ENCODE measurements around the gene SMAD9. TPM values are rescaled to one million over a fixed set of nuclear protein-coding genes. Genes with fewer than 3 reads are reported as not detected.

SMAD9 gene
- total and polyA plus RNA-seq, 2 of the 4 experiments (the other 2 are of a cell fraction) = 3.2 to 4.8 TPM

DNA sequence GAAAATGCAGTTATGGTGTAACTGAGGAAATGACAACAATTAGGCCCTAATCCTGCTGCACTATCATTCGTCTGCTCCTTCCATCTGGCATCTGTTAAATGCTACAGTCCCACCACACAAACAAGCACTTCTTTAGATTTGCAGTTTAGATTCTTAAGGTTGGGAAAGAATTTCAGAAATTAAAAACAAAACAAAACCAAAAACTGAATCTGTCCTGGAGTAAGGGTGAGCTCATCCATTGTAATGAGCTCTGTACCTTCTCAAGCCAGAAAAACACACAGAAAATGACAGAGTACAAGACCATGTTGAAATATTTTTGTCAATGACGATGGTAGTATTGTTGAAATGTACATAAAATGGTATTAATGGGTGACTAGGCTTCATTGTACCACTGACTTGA is 28.3 kb downstream of the SMAD9 start:
- Histone ChIP-seq H3K4me3 (ENCODE audit: insufficient read depth, low read depth, low read length) (no peak overlapping the region), H2BK15ac (ENCODE audit: low read depth, low read length) (no peak overlapping the region), H4K8ac (ENCODE audit: low read depth in 2 of 2, low read length in 2 of 2) (peak overlapping the region in 1 of 2 experiments; percentile 45; a peak in 1 of 4 replicates), H3K27me3 (ENCODE audit: control insufficient read depth, insufficient read depth, low read length) (no peaks in the 10 kb centered on the region), H3K9me3 (ENCODE audit: control insufficient read depth, insufficient read depth, low read length) (no peaks in the 10 kb centered on the region), H3K9me1 (ENCODE audit: insufficient read depth, low read length) (peaks cover 3% of the 10 kb centered on the region; the same call in 1 of the 2 replicates), H3K56ac (ENCODE audit: extremely low read depth, insufficient read depth, low read length) (no peak overlapping the region), H2AK5ac (ENCODE audit: low read depth, low read length) (no peak overlapping the region), H2BK5ac (ENCODE audit: low read depth, low read length, poor library complexity, severe bottlenecking) (peak overlapping the region; percentile 16), H3K27ac (ENCODE audit: insufficient read depth, low read length) (peak overlapping the region; percentile 42; the same call in 1 of the 2 replicates), H3K18ac (ENCODE audit: low read depth, low read length) (no peak overlapping the region), H3K9ac (ENCODE audit: low read depth, low read length) (no peak overlapping the region), H4K91ac (ENCODE audit: insufficient read depth, low read depth, low read length) (no peak overlapping the region), H2BK120ac (ENCODE audit: low read depth, low read length) (0 out of 2 replicates have a peak overlapping the region, but pooled peaks have one; percentile 5), H3K14ac (replicated peaks; ENCODE audit: low read depth, low read length) (no peak overlapping the region), H3K4me2 (ENCODE audit: low read depth, low read length) (no peak overlapping the region), H2BK20ac (ENCODE audit: low read depth, low read length) (no peak overlapping the region; the same call in 1 of the 2 replicates), H3K4me1 (ENCODE audit: control insufficient read depth, insufficient read depth, low read length) (peaks cover 9% of the 10 kb centered on the region), H3K23ac (ENCODE audit: low read depth, low read length) (no peak overlapping the region), H2AK9ac (replicated peaks; ENCODE audit: low read depth, low read length, poor library complexity) (no peak overlapping the region), H2AFZ (replicated peaks; ENCODE audit: low read length, poor library complexity) (no peak overlapping the region), H3K4ac (ENCODE audit: low read depth, low read length) (0 out of 2 replicates have a peak overlapping the region, but pooled peaks have one; percentile 6), H3K79me1 (ENCODE audit: low read depth in 1 of 2, low read length in 2 of 2) (peaks cover 42 to 43% of the 10 kb centered on the region in 2 experiments), H4K5ac (ENCODE audit: low read depth, low read length) (no peak overlapping the region), H4K20me1 (ENCODE audit: insufficient read depth, low read length) (no peaks in the 10 kb centered on the region), H3K36me3 (ENCODE audit: control insufficient read depth, insufficient read depth, low read length) (no peaks in the 10 kb centered on the region)
- no peak for TF ChIP-seq RCOR1 (IDR thresholded peaks at IDR 0.05; ENCODE audit: insufficient replicate concordance, low read length)
- TF ChIP-seq, protein P1, sequence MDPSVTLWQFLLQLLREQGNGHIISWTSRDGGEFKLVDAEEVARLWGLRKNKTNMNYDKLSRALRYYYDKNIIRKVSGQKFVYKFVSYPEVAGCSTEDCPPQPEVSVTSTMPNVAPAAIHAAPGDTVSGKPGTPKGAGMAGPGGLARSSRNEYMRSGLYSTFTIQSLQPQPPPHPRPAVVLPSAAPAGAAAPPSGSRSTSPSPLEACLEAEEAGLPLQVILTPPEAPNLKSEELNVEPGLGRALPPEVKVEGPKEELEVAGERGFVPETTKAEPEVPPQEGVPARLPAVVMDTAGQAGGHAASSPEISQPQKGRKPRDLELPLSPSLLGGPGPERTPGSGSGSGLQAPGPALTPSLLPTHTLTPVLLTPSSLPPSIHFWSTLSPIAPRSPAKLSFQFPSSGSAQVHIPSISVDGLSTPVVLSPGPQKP (IDR thresholded peaks at IDR 0.05; ENCODE audit: borderline replicate concordance, low read depth, low read length) = no peak
- in situ Hi-C loops (cut with MboI; ENCODE audit: low sequenced_read_pairs) = no loop called here
- peak; percentile 22 for DNase-seq
- dilution Hi-C loops (cut with HindIII; ENCODE audit: low sequenced_read_pairs, unreplicated experiment) = no loop called here
- WGBS, 2 experiments (ENCODE audit: extremely low coverage in 2 of 2, insufficient read length in 1 of 2) = no CpG with 5 or more reads among the region's 2 CpGs
- intact Hi-C loops (cut with micrococcal nuclease) = no loop called here
- BruUV-seq (replicated peaks) = no TSS peak
- CTCF ChIA-PET = interaction anchor here (1.0 kb wide), 1 partner anchor 13 kb away, joined by 3 read pairs; no protein-coding TSS in a partner anchor
- POLR2A ChIA-PET (ENCODE audit: unreplicated experiment) = no interaction called here
- peak; percentile 74 for ATAC-seq (ENCODE audit: low read depth)
